Type B pancreatic cell (in vitro differentiated cells): ENCODE results near the gene CORO1A. TPM values are rescaled to one million over a fixed set of nuclear protein-coding genes. Genes with fewer than 3 reads are reported as not detected.

Experiments
- DNase-seq: peaks from one replicate; pipeline ENCODE4 v3.0.0; 2021; ENCODE audit warnings: mixed read lengths; ENCODE audit not compliant: unreplicated experiment; ENCODE audit errors: extremely low spot score
- H3K27ac Mint-ChIP-seq: 2 replicates; pipeline ENCODE4 v1.8.0; 2021; ENCODE audit warnings: mild to moderate bottlenecking, mixed read lengths
- H3K27me3 Mint-ChIP-seq: 2 replicates; pipeline ENCODE4 v1.8.0; 2021; ENCODE audit warnings: mixed read lengths
- H3K36me3 Mint-ChIP-seq: 2 replicates; pipeline ENCODE4 v1.8.0; 2021; ENCODE audit warnings: mixed read lengths
- H3K4me1 Mint-ChIP-seq: one replicate; pipeline ENCODE4 v1.8.0; 2021; ENCODE audit warnings: mixed read lengths; ENCODE audit not compliant: unreplicated experiment
- H3K4me3 Mint-ChIP-seq: 2 replicates; pipeline ENCODE4 v1.8.0; 2021; ENCODE audit warnings: mild to moderate bottlenecking, mixed read lengths
- H3K9me3 Mint-ChIP-seq: 2 replicates; pipeline ENCODE4 v1.8.0; 2021; ENCODE audit warnings: mixed read lengths
- long read RNA-seq: library from polyadenylated mRNA; unstranded; transcript quantifications from one replicate; pipeline ENCODE4 v2.0.0, GENCODE V29; 2020
- total RNA-seq: library from RNA; stranded (reverse); gene quantifications from 2 replicates; pipeline ENCODE4 v1.2.1, GENCODE V29; 2021; ENCODE audit warnings: low replicate concordance
- TF ChIP-seq, protein P1 (sequence below): fragments of 200-600 bp; sonication (generic); conservative IDR thresholded peaks from 2 replicates; pipeline ENCODE4 v1.5.0; 2021; ENCODE audit warnings: antibody characterized with exemption, mild to moderate bottlenecking

The CORO1A gene
- 10.8 and 21.3 TPM in 2 replicates for total RNA-seq
- long read RNA-seq, transcript CORO1A-201 (11 exons, 1,803 nt) = major isoform, 16 of 21 reads
- long read RNA-seq, partial matches to known transcripts = 3 of 21 reads
- long read RNA-seq, other reads (novel, unspliced or antisense) = 2 of 21 reads

DNA sequence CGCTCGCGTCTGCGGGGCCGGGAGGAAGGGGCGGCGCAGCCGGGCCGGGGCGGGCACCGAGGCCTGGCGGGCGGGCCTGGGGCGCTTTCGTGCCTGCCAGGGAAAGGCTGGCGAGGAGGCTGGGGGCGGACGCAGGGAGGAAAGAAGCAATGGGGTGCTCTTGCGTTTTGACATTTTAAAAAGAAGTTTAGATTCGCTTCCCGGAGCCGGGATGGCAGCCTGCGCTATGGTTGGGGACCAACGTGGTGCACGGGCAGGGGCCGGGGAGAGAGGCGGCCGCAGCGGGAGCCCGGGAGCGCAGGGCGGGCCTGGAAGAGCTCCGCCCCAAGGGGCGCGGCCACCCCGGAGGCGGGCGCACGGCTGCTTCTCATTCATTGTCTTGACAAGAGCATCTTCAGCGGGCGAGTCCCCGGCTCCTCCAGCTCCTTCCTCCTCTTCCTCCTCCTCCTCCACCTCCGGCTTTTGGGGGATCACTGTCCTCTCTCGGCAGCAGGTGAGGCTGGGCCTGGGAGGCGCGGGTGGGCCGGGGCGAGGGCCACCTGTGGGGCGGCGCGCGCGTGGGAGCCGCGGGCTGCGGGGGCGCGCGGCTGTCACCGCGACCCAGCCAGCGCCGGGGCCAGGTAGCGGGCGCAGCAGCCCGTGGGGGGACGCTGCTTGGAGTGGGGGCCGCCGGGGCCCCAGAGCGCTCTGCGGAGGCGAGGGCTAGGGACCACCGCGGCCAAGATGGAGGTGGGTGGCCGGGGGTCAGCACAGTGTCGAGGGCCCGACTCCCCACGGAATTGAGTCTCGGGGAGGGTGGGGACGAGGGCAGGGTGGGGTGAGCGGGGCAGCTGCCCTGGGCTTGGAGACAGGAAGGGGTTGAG is at the start of gene CORO1A:
TSS of gene CORO1A (plus strand) at position 370 of the 863 bp plus-strand sequence. CDS start 1,608 bp downstream, outside the sequence.
- Mint-ChIP-seq H3K4me1 (peaks cover 5% of the 10 kb centered on the region), H3K36me3 (no peaks in the 10 kb centered on the region), H3K27me3 (no peaks in the 10 kb centered on the region), H3K9me3 (no peaks in the 10 kb centered on the region), H3K27ac (no peak within 1 kb of the TSS), H3K4me3 (peak within 1 kb of the TSS; percentile 87)
- peak; percentile 86 for DNase-seq
- TF ChIP-seq, protein P1, sequence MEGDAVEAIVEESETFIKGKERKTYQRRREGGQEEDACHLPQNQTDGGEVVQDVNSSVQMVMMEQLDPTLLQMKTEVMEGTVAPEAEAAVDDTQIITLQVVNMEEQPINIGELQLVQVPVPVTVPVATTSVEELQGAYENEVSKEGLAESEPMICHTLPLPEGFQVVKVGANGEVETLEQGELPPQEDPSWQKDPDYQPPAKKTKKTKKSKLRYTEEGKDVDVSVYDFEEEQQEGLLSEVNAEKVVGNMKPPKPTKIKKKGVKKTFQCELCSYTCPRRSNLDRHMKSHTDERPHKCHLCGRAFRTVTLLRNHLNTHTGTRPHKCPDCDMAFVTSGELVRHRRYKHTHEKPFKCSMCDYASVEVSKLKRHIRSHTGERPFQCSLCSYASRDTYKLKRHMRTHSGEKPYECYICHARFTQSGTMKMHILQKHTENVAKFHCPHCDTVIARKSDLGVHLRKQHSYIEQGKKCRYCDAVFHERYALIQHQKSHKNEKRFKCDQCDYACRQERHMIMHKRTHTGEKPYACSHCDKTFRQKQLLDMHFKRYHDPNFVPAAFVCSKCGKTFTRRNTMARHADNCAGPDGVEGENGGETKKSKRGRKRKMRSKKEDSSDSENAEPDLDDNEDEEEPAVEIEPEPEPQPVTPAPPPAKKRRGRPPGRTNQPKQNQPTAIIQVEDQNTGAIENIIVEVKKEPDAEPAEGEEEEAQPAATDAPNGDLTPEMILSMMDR = no peak

DNA sequence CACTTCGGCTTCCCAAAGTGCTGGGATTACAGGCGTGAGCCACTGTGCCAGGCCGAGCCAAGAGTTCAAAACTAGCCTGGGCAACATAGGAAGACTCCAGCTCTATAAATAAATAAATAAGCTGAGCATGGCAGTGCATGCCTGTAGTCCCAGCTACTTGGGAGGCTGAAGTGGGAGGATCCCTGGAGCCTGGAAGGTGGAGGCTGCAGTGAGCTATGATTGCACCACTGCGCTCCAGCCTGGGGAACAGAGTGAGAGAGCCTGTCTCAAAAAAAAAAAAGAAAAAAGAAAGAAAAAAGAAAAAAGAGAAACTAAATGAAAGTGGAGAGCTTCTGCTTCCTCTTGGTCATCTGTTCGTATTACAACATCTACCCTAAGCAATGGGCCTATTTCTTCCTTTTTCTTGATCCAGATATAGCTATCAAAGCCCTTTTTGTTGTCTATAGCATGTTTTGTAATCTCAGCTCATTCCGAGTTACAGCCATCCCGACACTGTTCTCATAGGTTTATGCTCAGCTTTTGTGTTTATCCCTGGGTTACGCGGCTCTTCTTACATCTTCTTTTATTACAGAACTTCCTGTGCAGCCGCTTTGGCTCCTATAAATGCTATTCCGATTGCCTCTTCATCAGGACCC is 46.3 kb upstream of the CORO1A start:
- Mint-ChIP-seq H3K4me1 (no peaks in the 10 kb centered on the region), H3K27ac (no peak overlapping the region)
- DNase-seq = no peak

DNA sequence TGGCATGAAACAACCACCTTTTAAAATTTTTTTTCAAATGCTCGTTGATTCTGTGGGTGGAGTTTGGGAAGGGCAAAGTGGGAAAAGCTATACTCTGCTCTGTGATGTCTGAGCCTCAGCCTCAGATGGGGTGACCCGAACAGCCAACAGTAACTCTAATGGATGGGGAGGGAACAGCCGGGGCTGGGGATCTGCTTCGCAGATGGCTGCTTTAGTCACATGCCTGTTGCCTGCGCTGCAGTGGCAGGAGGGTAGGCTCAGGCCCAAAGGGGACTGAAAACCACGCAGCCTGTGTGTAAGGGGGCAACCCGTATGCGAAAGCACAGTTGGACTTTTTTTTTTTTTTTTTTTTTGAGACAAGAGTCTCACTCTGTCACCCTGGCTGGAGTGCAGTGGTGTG is 45.5 kb upstream of the CORO1A start:
- Mint-ChIP-seq H3K27me3 (no peaks in the 10 kb centered on the region), H3K27ac (no peak overlapping the region), H3K4me1 (no peaks in the 10 kb centered on the region), H3K36me3 (no peaks in the 10 kb centered on the region), H3K4me3 (no peak overlapping the region), H3K9me3 (no peaks in the 10 kb centered on the region)
- no peak for DNase-seq
- TF ChIP-seq, protein P1 = no peak

More for the DNA sequence above, 46.3 kb upstream of the CORO1A start:
- TF ChIP-seq, protein P1 = no peak
- Mint-ChIP-seq H3K9me3 (no peaks in the 10 kb centered on the region), H3K36me3 (no peaks in the 10 kb centered on the region), H3K4me3 (no peak overlapping the region), H3K27me3 (no peaks in the 10 kb centered on the region)

DNA sequence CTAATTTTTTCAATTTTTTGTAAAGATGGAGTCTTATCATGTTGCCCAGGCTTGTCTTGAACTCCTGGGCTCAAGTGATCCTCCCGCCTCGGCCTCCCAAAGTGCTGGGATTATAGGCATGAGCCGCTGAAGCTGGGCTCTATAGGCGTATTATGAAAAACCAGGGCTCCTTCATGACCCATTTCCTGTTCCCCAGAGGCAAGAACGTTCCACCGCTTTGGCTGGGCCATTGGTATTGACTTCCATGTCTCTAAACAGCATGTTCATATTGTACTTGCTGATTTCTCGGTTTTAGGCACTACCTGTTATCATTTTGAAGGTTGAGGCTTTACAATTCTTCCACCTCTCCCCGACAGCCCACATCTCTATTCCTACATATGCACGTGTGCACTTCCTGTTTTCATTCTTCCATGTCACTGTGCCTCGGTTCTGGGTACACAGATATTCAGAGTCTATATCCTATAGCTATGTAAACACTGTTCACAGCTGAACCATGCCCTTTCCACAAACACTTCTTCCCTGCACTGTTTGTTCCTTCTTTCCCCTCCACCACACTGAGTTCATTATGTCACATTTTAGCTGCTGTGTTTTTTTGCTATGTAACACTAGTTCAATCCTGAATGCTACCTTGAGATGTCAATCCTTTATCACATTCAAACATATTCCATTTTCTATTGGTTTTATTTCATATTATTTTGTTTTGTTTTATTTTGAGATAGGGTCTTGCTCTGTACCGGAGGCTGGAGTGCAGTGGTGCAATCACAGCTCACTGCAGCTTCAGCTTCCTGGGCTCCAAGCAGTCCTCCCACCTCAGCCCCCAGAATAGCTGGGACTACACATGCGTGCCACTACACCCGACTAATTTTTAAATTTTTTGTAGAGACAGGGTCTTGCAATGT is 43.6 kb upstream of the CORO1A start:
- Mint-ChIP-seq H3K4me1 (no peaks in the 10 kb centered on the region), H3K27me3 (no peaks in the 10 kb centered on the region), H3K9me3 (no peaks in the 10 kb centered on the region), H3K36me3 (no peaks in the 10 kb centered on the region), H3K4me3 (no peak overlapping the region), H3K27ac (peak overlapping the region; percentile 7)
- TF ChIP-seq, protein P1 = no peak
- DNase-seq = no peak

DNA sequence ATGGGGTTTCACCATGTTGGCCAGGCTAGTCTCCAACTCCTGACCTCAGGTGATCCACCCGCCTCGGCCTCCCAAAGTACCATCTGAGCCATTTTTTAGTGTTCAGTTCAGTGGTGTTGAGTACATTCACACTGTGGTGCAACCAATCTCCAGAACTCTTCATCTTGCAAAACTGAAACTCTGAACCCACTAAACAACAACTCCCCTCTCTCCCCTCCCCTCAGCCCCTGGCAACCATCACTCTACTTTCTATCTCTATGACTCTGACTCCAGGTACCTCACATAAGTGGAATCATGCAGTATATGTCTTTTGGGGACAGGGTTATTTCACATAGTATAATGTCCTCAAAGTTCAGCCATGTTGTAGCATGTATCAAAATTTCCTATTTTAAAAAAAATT is 41.7 kb upstream of the CORO1A start:
- Mint-ChIP-seq H3K4me1 (no peaks in the 10 kb centered on the region), H3K36me3 (no peaks in the 10 kb centered on the region), H3K9me3 (no peaks in the 10 kb centered on the region), H3K27me3 (no peaks in the 10 kb centered on the region), H3K27ac (no peak overlapping the region), H3K4me3 (no peak overlapping the region)
- no peak for DNase-seq
- TF ChIP-seq, protein P1 = no peak
